ENCODE measurements around the gene PRRC2C.

- TF ChIP-seq CTCF (IDR thresholded peaks at IDR 0.05) (no peak), EP300 (IDR thresholded peaks at IDR 0.05) (no peak), POLR2A (IDR thresholded peaks at IDR 0.05) (no peak), POLR2AphosphoS5 (IDR thresholded peaks at IDR 0.05) (no peak)
These were observed 102.9 kb downstream of the PRRC2C start for GRCh38 chr1:171588230-171588629.
